Breast epithelium (tissue), 4 donors: ENCODE data around the gene MED29. TPM values are rescaled to one million over a fixed set of nuclear protein-coding genes. Genes with fewer than 3 reads are reported as not detected.

Source experiments
- DNase-seq, 2 donors: peaks; one replicate each; pipeline ENCODE4 v3.0.0-alpha.2; 2019; ENCODE audit warnings: low spot score in 2 of 2
- H3K27ac ChIP-seq, 2 donors: fragments of 200-600 bp; sonication (generic) in 1 of 2; one replicate each; pipeline ENCODE4 v1.5.1; 2016 to 2019; ENCODE audit warnings: mild to moderate bottlenecking in 1 of 2
- H3K27me3 ChIP-seq, 2 donors: fragments of 200-600 bp; sonication (generic) in 1 of 2; one replicate each; pipeline versions ENCODE4 v1.5.1 to v1.6.0; 2017 to 2019; ENCODE audit warnings: control low read depth in 1 of 2, mild to moderate bottlenecking in 1 of 2
- H3K36me3 ChIP-seq: fragments of 200-600 bp; one replicate; pipeline ENCODE4 v1.5.1; 2019
- H3K4me1 ChIP-seq, 2 donors: fragments of 200-600 bp; sonication (generic); one replicate each; pipeline ENCODE4 v1.5.1; 2016 to 2019; ENCODE audit warnings: control low read depth in 1 of 2
- H3K4me3 ChIP-seq, 3 donors: fragments of 200-600 bp; sonication (generic); 1 replicate in 2 of 3; 2 replicates in 1 of 3; pipeline ENCODE4 v1.5.1; 2016 to 2019; ENCODE audit warnings: mild to moderate bottlenecking in 3 of 3, moderate library complexity in 2 of 3
- H3K9me3 ChIP-seq, 2 donors: fragments of 200-600 bp; sonication (generic) in 1 of 2; one replicate each; pipeline ENCODE4 v1.5.1; 2016 to 2019; ENCODE audit warnings: control low read depth in 1 of 2
- POLR2A ChIP-seq: fragments of 450-650 bp; IDR thresholded peaks from one replicate; pipeline ENCODE4 v1.6.1; 2016; ENCODE audit warnings: antibody characterized with exemption, mild to moderate bottlenecking, moderate library complexity
- POLR2AphosphoS5 ChIP-seq, 3 donors: sonication (generic); formaldehyde crosslinking; IDR thresholded peaks; one replicate each; pipeline ENCODE4 v1.6.1; 2017; ENCODE audit warnings: antibody characterized with exemption in 3 of 3
- intact Hi-C: fragments of 100-400 bp; cut with DNase I; formaldehyde crosslinking; loops from one replicate; pipeline ENCODE4 v1.15.1; 2023; ENCODE audit warnings: low total_unique reads
- total RNA-seq, 3 donors: library from RNA; depleted of rRNA; stranded (reverse); fragments of >200 nt; gene quantifications; one replicate each; pipeline ENCODE4 v1.1.0, GENCODE V29; 2016
- TF ChIP-seq, protein P1 (sequence below), 3 donors: fragments of 450-650 bp; IDR thresholded peaks; one replicate each; pipeline ENCODE4 v1.5.1; 2016 to 2017; ENCODE audit warnings: antibody characterized with exemption in 3 of 3, mild to moderate bottlenecking in 3 of 3, moderate library complexity in 3 of 3

MED29 gene
- total RNA-seq, 3 donors from 2014 or later = 36.6 to 49.5 (median 47.3) TPM

DNA sequence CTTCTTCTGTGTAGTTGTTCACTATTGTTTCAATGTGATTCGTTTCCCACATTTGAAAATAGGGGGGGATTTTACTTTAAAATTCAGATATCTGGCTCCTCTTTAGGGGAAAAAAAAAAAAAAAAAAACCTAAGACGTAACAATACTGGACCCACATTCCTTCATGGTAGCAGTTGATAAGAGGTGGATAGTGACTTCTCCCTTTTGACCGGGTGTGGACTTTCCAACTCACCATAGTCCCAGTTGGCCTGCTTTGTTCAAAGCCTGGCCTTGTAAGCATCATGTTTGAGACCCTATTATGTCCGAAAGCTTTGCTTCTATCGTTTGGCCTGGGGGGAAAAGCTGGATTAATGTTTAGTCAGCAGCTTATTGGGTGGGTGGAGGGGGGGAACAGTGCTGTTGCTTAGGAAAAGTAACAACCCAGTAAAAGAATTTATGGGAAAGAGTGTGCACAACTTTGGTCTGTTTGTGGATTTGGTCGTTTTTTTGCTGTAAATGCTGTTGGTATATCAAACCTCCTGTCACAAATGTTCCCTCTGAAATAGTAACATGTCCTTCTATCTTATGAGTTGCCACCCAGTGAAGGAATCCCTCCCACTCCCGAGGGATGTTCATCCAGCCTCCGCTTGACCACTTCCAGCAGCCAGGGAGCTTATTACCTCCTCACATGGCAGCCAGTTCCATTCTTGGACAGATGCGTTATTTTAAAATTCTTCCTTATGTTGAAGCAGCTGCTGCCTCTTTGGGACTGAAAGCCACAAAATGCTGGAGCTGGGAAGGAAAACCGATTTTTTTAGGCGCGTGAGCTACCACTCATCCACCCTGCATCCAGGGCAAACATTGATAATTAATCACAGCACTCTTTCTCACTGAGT is 38.6 kb upstream of the MED29 start:
- TF ChIP-seq, protein P1, sequence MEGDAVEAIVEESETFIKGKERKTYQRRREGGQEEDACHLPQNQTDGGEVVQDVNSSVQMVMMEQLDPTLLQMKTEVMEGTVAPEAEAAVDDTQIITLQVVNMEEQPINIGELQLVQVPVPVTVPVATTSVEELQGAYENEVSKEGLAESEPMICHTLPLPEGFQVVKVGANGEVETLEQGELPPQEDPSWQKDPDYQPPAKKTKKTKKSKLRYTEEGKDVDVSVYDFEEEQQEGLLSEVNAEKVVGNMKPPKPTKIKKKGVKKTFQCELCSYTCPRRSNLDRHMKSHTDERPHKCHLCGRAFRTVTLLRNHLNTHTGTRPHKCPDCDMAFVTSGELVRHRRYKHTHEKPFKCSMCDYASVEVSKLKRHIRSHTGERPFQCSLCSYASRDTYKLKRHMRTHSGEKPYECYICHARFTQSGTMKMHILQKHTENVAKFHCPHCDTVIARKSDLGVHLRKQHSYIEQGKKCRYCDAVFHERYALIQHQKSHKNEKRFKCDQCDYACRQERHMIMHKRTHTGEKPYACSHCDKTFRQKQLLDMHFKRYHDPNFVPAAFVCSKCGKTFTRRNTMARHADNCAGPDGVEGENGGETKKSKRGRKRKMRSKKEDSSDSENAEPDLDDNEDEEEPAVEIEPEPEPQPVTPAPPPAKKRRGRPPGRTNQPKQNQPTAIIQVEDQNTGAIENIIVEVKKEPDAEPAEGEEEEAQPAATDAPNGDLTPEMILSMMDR (IDR thresholded peaks at IDR 0.05) = no peak
- no peak for TF ChIP-seq POLR2AphosphoS5 (IDR thresholded peaks at IDR 0.05)
- TF ChIP-seq POLR2A = no peak
- H3K27ac ChIP-seq = peak overlapping the region; percentile 57 to 77
- no peak overlapping the region for H3K4me3 ChIP-seq
- intact Hi-C loops = no loop called here
- H3K9me3 ChIP-seq = no peaks in the 10 kb centered on the region
- no peaks in the 10 kb centered on the region for H3K36me3 ChIP-seq
- DNase-seq = no peak
- H3K27me3 ChIP-seq = no peaks in the 10 kb centered on the region
- no peaks in the 10 kb centered on the region for H3K4me1 ChIP-seq

GRCh38 chr19:39355253-39355652 is 35.9 kb upstream of the MED29 start:
- Histone ChIP-seq H3K36me3 (no peaks in the 10 kb centered on the region), H3K4me1 (no peaks in the 10 kb centered on the region)

DNA sequence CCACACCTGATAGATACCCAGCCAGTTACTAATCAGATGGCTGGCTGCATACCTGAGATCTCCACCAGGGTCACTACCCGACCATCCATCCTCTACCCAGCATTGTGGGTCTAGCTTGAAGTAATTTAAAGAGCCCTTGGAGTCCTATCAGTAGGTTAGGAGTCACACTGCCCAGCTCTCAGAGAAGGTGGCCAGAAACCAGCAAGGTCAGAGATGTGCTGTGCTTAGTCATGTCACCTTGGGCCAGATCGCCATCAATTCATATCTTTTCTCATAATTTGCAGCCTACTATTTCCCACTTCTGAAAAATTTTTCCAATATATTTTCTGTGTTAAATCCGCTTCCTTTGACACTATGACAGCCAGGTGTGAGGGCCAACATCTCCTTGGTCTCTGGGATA is 35.1 kb upstream of the MED29 start:
- no peak for DNase-seq
- Histone ChIP-seq H3K27me3 (no peaks in the 10 kb centered on the region), H3K4me1 (no peaks in the 10 kb centered on the region), H3K4me3 (no peak overlapping the region), H3K36me3 (no peaks in the 10 kb centered on the region), H3K9me3 (no peaks in the 10 kb centered on the region), H3K27ac (peak overlapping the region in 1 of 2 donors; percentile 36)
- intact Hi-C loops = no loop called here
- TF ChIP-seq, protein P1 (IDR thresholded peaks at IDR 0.05) = no peak
- TF ChIP-seq POLR2AphosphoS5 (IDR thresholded peaks at IDR 0.05) (no peak), POLR2A (no peak)

More at GRCh38 chr19:39355253-39355652, 35.9 kb upstream of the MED29 start:
- Histone ChIP-seq H3K27ac (peak overlapping the region in 1 of 2 donors; percentile 13), H3K27me3 (no peaks in the 10 kb centered on the region), H3K9me3 (no peaks in the 10 kb centered on the region), H3K4me3 (no peak overlapping the region)
- intact Hi-C loops = no loop called here
- no peak for TF ChIP-seq POLR2A
- TF ChIP-seq, protein P1 (IDR thresholded peaks at IDR 0.05) = no peak
- no peak for TF ChIP-seq POLR2AphosphoS5 (IDR thresholded peaks at IDR 0.05)
- DNase-seq = no peak

DNA sequence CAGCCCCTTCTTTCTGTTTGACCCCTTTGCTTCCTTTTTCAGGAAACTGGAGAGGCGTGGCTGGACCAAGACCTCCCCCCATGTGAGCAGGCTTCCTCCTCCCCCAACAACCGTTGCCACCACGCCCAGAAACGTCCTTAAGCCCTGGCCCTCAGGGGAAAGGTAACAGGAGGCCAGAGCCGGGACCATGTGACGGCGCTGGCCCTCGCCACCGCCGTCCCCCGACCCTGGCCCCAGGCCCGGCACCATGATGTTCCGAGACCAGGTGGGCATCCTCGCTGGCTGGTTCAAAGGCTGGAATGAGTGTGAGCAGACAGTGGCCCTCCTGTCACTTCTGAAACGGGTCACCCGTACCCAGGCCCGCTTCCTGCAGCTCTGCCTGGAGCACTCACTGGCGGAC is 34.5 kb upstream of the MED29 start:
- H3K27ac ChIP-seq = no peak overlapping the region
- TF ChIP-seq POLR2A (no peak), POLR2AphosphoS5 (IDR thresholded peaks at IDR 0.05) (no peak)
- TF ChIP-seq, protein P1 (IDR thresholded peaks at IDR 0.05) = no peak
- H3K36me3 ChIP-seq = no peaks in the 10 kb centered on the region
- no peaks in the 10 kb centered on the region for H3K27me3 ChIP-seq
- no peaks in the 10 kb centered on the region for H3K9me3 ChIP-seq
- intact Hi-C loops = no loop called here
- H3K4me1 ChIP-seq = no peaks in the 10 kb centered on the region
- no peak overlapping the region for H3K4me3 ChIP-seq
- DNase-seq = no peak

DNA sequence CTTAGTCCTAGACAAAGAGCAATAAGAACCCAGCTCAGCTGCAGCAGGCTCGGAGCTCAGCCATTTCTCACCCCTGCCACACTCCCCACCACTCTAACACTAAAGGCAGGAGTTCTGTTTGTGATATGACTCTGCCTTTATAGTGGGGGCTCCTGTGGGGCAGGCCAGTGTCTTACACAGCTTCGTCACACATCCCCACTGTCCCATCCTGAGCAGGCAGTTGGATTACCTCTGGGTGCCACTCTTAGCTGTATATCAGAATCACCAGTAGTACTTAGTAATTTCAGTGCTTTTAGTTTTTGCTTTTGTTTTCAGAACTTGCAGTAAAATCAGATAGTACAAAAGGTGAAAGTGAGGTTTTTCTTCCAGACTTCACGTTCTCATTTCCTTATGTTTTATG is 32.2 kb upstream of the MED29 start:
- intact Hi-C loops = no loop called here
- Histone ChIP-seq H3K27ac (peak overlapping the region in 1 of 2 donors; percentile 59), H3K4me3 (no peak overlapping the region), H3K36me3 (no peaks in the 10 kb centered on the region), H3K4me1 (no peaks in the 10 kb centered on the region), H3K27me3 (no peaks in the 10 kb centered on the region), H3K9me3 (no peaks in the 10 kb centered on the region)
- TF ChIP-seq POLR2AphosphoS5 (IDR thresholded peaks at IDR 0.05) (no peak), POLR2A (no peak)
- TF ChIP-seq, protein P1 (IDR thresholded peaks at IDR 0.05) = no peak
- no peak for DNase-seq
